ENCODE results near the gene C21orf58.

DNA sequence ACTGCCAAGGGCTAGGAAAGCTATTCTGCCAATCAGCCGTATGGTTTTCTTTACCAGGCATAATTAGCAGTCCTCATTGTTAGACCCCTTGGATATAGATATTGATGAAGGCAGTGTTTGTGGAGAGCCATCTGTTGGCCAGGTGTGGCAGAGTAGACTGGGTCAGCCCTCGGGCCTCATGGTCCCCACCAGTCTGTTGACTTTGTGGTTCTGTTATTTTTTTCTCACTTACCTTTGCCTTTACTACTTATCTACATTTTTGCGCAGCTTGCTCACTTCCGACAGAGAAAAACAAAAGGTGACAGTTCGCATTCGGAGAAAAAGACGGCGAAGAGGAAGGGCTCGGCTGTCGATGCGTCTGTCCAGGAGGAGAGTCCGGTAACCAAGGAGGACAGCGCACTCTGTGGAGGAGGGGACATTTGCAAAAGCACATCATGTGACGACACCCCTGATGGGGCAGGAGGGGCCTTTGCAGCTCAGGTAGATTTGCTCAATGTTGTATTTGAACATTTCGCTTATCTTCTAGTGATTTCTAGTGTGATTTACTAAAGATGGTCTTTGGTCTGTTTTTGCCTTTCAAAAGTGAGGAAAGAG is 2.5 kb upstream of the C21orf58 start:
- TF ChIP-seq POLR2A (IDR thresholded peaks at IDR 0.05) = no peak
- TF ChIP-seq, protein P1, sequence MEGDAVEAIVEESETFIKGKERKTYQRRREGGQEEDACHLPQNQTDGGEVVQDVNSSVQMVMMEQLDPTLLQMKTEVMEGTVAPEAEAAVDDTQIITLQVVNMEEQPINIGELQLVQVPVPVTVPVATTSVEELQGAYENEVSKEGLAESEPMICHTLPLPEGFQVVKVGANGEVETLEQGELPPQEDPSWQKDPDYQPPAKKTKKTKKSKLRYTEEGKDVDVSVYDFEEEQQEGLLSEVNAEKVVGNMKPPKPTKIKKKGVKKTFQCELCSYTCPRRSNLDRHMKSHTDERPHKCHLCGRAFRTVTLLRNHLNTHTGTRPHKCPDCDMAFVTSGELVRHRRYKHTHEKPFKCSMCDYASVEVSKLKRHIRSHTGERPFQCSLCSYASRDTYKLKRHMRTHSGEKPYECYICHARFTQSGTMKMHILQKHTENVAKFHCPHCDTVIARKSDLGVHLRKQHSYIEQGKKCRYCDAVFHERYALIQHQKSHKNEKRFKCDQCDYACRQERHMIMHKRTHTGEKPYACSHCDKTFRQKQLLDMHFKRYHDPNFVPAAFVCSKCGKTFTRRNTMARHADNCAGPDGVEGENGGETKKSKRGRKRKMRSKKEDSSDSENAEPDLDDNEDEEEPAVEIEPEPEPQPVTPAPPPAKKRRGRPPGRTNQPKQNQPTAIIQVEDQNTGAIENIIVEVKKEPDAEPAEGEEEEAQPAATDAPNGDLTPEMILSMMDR (IDR thresholded peaks at IDR 0.05) = no peak
- no peak for TF ChIP-seq POLR2AphosphoS5 (IDR thresholded peaks at IDR 0.05)
- TF ChIP-seq EP300 (IDR thresholded peaks at IDR 0.05) = no peak

Measured in sigmoid colon (tissue), 4 donors.